ENCODE results near the gene USP15.

DNA sequence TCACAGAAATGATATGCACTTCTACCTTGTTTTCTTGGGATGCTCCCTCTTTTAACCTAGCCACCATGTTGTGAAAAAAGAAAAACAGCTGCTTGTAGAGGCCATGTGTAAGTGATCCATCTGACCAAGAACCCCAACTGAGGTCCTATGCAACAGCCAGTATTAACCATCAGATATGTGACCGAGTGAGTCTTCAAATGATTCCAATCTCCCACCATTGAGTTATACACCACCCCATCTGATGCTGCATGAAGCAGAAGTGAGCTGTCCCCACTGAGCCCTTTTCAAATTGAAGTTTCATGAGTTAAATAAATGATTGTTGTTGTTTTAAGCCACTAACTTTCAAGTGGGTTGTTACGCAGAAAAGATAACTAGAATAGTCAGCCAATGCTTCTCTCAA lies 20.6 kb upstream of the USP15 start:
- TF ChIP-seq, protein P1, sequence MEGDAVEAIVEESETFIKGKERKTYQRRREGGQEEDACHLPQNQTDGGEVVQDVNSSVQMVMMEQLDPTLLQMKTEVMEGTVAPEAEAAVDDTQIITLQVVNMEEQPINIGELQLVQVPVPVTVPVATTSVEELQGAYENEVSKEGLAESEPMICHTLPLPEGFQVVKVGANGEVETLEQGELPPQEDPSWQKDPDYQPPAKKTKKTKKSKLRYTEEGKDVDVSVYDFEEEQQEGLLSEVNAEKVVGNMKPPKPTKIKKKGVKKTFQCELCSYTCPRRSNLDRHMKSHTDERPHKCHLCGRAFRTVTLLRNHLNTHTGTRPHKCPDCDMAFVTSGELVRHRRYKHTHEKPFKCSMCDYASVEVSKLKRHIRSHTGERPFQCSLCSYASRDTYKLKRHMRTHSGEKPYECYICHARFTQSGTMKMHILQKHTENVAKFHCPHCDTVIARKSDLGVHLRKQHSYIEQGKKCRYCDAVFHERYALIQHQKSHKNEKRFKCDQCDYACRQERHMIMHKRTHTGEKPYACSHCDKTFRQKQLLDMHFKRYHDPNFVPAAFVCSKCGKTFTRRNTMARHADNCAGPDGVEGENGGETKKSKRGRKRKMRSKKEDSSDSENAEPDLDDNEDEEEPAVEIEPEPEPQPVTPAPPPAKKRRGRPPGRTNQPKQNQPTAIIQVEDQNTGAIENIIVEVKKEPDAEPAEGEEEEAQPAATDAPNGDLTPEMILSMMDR (IDR thresholded peaks at IDR 0.05): no peak
- no peak for TF ChIP-seq POLR2A (IDR thresholded peaks at IDR 0.05)
